ENCODE data around the gene TAC4. TPM values are rescaled to one million over a fixed set of nuclear protein-coding genes. Genes with fewer than 3 reads are reported as not detected.

Gene TAC4
- total RNA-seq, 4 donors from 2014 or later, result not detected

DNA sequence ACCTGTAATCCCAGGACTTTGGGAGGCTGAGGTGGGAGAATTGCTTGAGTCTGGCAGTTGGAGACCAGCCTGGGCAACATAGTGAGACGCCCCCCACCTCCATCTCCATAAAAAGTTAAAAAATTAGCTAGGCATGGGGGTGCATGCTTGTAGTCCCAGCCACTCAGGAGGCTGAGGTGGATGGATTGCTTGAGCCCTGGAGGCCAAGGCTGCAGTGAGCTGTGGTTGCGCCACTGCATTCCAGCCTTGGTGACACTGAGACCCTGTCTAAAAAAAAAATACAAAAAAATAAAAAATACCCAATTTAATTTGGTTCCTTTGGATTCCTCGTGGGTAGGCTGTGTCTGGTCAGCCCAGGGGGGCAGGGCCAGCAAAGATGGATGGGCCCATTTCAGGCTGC lies 26.1 kb upstream of the TAC4 start:
- intact Hi-C loops (cut with DNase I), result no loop called here
- H3K4me3 ChIP-seq, result no peak overlapping the region
- peaks cover 0 to 62% (median 0%) of the 10 kb centered on the region in 4 donors for H3K27me3 ChIP-seq
- H3K4me1 ChIP-seq, result peaks cover 0 to 17% (median 4%) of the 10 kb centered on the region in 3 donors
- H3K36me3 ChIP-seq, result no peaks in the 10 kb centered on the region
- no peak for DNase-seq
- H3K9me3 ChIP-seq, result no peaks in the 10 kb centered on the region
- WGBS, 2 donors, result 73 to 79% methylated on average over 2 to 3 of the region's 3 CpGs
- no peak for TF ChIP-seq POLR2A (IDR thresholded peaks at IDR 0.05)
- TF ChIP-seq, protein P1, sequence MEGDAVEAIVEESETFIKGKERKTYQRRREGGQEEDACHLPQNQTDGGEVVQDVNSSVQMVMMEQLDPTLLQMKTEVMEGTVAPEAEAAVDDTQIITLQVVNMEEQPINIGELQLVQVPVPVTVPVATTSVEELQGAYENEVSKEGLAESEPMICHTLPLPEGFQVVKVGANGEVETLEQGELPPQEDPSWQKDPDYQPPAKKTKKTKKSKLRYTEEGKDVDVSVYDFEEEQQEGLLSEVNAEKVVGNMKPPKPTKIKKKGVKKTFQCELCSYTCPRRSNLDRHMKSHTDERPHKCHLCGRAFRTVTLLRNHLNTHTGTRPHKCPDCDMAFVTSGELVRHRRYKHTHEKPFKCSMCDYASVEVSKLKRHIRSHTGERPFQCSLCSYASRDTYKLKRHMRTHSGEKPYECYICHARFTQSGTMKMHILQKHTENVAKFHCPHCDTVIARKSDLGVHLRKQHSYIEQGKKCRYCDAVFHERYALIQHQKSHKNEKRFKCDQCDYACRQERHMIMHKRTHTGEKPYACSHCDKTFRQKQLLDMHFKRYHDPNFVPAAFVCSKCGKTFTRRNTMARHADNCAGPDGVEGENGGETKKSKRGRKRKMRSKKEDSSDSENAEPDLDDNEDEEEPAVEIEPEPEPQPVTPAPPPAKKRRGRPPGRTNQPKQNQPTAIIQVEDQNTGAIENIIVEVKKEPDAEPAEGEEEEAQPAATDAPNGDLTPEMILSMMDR (IDR thresholded peaks at IDR 0.05), result no peak
- H3K27ac ChIP-seq, result no peak overlapping the region

GRCh38 chr17:49873466-49873865 lies 25.6 kb upstream of the TAC4 start:
- 59 to 67% methylated on average over 1 to 3 of the region's 6 CpGs for WGBS, 2 donors
- no peak overlapping the region for H3K27ac ChIP-seq

GRCh38 chr17:49872754-49873377 lies 25.0 kb upstream of the TAC4 start:
- no peaks in the 10 kb centered on the region for H3K9me3 ChIP-seq
- DNase-seq, result no peak
- peaks cover 0 to 17% (median 4%) of the 10 kb centered on the region in 3 donors for H3K4me1 ChIP-seq
- H3K36me3 ChIP-seq, result no peaks in the 10 kb centered on the region
- no peak overlapping the region for H3K27ac ChIP-seq
- 66 to 80% methylated on average over 1 to 3 of the region's 6 CpGs for WGBS, 2 donors
- intact Hi-C loops (cut with DNase I), result no loop called here
- no peak overlapping the region for H3K4me3 ChIP-seq
- TF ChIP-seq POLR2A (IDR thresholded peaks at IDR 0.05), result no peak
- TF ChIP-seq, protein P1 (IDR thresholded peaks at IDR 0.05), result no peak
- peaks cover 0 to 65% (median 0%) of the 10 kb centered on the region in 4 donors for H3K27me3 ChIP-seq

More at GRCh38 chr17:49873466-49873865, 25.6 kb upstream of the TAC4 start:
- Histone ChIP-seq H3K4me3 (no peak overlapping the region), H3K36me3 (no peaks in the 10 kb centered on the region), H3K27me3 (peaks cover 0 to 63% (median 0%) of the 10 kb centered on the region in 4 donors), H3K4me1 (peaks cover 0 to 17% (median 4%) of the 10 kb centered on the region in 3 donors), H3K9me3 (no peaks in the 10 kb centered on the region)
- intact Hi-C loops (cut with DNase I), result no loop called here
- TF ChIP-seq, protein P1 (IDR thresholded peaks at IDR 0.05), result no peak
- TF ChIP-seq POLR2A (IDR thresholded peaks at IDR 0.05), result no peak
- no peak for DNase-seq

DNA sequence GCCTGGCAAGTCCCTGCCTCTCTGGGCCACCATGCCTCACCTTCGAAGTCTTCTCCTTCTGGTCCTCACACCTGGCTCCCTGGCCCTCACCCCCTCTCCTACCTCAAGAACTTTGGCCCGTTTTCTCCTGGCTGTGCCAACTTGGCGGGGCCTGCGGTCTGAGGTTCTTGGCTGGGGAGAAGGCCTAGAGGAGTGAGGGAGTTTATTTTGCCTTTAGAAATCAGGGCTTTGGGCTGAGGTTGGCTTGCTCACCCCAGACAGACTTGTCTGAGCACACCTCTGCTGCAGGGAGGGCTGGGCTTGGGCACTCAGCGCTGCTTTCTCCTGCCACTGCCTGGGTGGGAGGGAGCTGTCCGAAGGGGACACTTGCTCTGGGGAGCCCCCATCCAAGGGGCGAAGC lies 23.3 kb upstream of the TAC4 start:
- Histone ChIP-seq H3K9me3 (no peaks in the 10 kb centered on the region), H3K4me3 (no peak overlapping the region), H3K27me3 (peaks cover 0 to 55% (median 0%) of the 10 kb centered on the region in 4 donors), H3K27ac (no peak overlapping the region), H3K4me1 (peaks cover 0 to 17% (median 4%) of the 10 kb centered on the region in 3 donors), H3K36me3 (no peaks in the 10 kb centered on the region)
- intact Hi-C loops (cut with DNase I), result no loop called here
- no peak for DNase-seq
- TF ChIP-seq, protein P1 (IDR thresholded peaks at IDR 0.05), result no peak
- TF ChIP-seq POLR2A (IDR thresholded peaks at IDR 0.05), result no peak
- WGBS, 2 donors, result 26 to 33% methylated on average over 1 to 5 of the region's 7 CpGs

GRCh38 chr17:49870298-49870697 lies 22.4 kb upstream of the TAC4 start:
- DNase-seq, result no peak
- no peak overlapping the region for H3K4me3 ChIP-seq
- no peak for TF ChIP-seq POLR2A (IDR thresholded peaks at IDR 0.05)
- TF ChIP-seq, protein P1 (IDR thresholded peaks at IDR 0.05), result no peak
- H3K36me3 ChIP-seq, result no peaks in the 10 kb centered on the region
- H3K27me3 ChIP-seq, result peaks cover 0 to 48% (median 0%) of the 10 kb centered on the region in 4 donors
- 88% methylated on average over 11 of the region's 11 CpGs for WGBS, 2 donors
- intact Hi-C loops (cut with DNase I), result no loop called here
- H3K9me3 ChIP-seq, result no peaks in the 10 kb centered on the region
- H3K4me1 ChIP-seq, result peaks cover 0 to 17% (median 4%) of the 10 kb centered on the region in 3 donors
- H3K27ac ChIP-seq, result no peak overlapping the region

Data from esophagus squamous epithelium (tissue), 5 donors.